GM10847 (cell line): ENCODE results near the gene MAGEC1.

Experiments
- POLR2A ChIP-seq: IDR thresholded peaks from 2 replicates; pipeline ENCODE4 v1.6.1; 2011; ENCODE audit not compliant: insufficient read length; ENCODE audit errors: extremely low read depth

MAGEC1 gene, protein sequence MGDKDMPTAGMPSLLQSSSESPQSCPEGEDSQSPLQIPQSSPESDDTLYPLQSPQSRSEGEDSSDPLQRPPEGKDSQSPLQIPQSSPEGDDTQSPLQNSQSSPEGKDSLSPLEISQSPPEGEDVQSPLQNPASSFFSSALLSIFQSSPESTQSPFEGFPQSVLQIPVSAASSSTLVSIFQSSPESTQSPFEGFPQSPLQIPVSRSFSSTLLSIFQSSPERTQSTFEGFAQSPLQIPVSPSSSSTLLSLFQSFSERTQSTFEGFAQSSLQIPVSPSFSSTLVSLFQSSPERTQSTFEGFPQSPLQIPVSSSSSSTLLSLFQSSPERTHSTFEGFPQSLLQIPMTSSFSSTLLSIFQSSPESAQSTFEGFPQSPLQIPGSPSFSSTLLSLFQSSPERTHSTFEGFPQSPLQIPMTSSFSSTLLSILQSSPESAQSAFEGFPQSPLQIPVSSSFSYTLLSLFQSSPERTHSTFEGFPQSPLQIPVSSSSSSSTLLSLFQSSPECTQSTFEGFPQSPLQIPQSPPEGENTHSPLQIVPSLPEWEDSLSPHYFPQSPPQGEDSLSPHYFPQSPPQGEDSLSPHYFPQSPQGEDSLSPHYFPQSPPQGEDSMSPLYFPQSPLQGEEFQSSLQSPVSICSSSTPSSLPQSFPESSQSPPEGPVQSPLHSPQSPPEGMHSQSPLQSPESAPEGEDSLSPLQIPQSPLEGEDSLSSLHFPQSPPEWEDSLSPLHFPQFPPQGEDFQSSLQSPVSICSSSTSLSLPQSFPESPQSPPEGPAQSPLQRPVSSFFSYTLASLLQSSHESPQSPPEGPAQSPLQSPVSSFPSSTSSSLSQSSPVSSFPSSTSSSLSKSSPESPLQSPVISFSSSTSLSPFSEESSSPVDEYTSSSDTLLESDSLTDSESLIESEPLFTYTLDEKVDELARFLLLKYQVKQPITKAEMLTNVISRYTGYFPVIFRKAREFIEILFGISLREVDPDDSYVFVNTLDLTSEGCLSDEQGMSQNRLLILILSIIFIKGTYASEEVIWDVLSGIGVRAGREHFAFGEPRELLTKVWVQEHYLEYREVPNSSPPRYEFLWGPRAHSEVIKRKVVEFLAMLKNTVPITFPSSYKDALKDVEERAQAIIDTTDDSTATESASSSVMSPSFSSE

DNA sequence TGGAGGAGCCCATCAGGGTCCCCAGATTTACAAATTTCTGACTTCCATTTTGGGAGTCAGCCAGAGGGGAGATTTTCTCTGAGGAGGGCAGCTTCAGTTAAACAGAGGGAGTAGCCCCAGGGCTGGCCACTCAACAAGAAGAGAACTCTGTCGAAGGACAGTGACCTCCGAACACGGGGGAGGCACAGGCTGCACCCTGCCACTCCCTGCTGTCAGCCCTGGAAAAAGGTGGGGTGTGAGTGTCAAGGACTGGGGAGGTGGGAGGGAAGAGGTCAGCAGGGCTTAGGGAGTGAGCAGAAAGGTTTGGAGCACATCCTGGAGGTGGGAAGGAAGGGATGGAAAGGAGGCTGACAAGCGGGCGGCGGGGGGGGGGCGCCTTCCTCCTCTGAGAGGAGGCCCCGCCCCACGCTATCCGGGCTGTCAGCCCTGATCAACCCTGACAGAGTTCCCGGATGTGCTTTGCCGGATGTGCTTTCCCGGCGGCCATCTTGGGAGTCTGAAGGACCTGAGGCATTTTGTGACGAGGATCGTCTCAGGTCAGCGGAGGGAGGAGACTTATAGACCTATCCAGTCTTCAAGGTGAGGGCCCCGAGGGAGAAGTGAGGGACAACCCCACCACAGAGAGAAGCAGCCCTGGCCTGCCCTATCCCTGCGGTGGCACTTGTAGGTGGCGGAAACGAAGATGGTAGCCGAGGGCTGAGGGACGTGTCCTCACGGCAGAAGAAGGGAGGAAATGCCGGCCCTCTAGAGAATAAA is at the start of gene MAGEC1:
Gene MAGEC1, plus strand, starts transcription at position 495 of the 756 bp plus-strand sequence. CDS start 1,179 bp downstream, outside the sequence.
- TF ChIP-seq POLR2A: no peak

DNA sequence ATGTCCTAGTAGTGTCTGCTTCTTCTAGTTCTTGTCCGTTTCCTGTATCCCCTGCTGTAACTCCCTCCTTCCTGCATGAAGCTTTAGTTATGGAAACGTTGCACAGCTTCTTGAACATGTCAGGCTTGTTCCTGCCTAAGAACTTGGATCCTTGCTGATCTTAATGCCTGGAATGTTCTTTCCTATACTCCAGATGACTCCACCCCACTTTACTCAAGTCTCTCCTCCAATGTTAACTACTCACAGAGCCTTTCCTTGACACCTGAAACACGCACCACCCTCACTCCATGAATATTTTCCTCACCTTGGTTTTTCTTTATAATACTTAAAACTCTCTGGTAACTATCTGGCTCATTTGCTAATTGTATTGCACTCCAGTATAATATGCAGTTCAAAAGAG is 46.2 kb upstream of the MAGEC1 start:
- no peak for TF ChIP-seq POLR2A

DNA sequence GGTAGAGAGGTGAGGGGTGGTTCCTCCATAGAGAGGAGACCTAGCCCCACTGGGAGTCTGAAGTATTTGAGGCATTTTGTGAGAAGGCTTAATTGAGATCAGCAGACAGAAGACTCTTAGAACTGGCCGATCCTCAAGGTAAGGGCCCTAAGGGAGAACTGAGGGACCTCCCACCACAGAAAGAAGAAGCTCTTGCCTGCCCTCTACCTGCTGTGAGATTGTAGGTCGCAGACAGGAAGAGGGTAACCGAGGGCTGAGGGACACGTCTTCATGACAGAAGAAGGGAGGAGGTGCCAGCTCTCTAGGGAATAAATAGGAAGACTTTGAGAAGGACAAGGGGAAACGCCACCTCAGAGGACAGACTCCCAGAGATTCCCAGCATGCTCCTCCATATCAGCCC is 24.1 kb upstream of the MAGEC1 start:
- TF ChIP-seq POLR2A: no peak

DNA sequence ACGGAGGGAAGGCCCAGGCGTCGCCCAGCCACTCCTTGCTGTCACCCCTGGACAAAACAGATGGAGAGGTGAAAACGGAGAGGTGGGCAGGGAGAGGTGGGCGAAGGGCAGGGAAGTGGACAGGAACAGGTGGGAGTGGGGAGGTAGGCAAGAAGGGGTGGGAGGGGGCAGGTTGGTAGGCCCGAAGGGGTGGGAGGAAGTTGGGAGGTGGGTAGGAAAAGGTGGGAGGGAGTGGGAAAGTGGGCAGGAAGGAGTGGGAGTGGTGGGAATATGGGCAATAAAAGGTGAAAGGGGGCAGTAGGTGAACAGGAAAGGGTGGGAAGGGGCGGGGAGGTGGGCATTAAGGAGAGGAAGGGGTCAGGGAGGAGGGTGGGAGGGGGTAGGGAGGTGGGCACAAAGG is 9.0 kb upstream of the MAGEC1 start:
- no peak for TF ChIP-seq POLR2A

DNA sequence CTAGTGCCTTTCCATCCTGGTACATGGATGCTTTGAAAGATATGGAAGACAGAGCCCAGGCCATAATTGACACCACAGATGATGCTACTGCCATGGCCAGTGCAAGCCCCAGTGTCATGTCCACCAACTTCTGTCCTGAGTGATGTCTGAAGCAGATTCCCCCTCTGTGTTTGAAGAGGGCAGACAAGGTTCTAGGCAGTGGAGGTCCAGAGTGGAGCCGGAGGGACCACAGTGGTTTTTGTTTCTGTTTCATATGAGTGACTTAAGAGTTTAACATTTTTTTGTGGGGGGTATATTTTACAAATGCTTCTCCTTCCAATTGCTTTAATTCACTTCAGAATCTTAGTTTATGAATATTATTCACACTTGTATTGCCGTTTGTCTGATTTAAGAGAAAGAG is 6.0 kb upstream of the MAGEC1 start:
- no peak for TF ChIP-seq POLR2A

DNA sequence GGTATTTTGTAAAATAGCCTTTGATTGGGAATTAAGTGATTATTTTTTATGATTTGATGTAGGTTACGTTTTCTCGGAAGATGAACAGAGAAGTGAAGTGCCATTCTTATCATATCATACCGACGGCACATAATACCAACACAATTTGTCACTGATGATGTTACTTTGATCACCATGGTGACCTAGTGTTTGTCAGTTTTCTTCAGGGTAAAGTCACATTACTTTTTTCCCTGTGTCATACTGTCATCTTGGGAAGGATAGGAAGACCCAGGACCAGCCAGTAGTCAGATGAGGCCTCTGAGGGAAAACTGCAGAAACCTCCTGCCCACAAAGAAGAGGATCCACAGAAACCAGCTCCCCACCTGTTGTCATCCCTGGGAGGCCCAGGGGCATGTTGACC is 1.3 kb upstream of the MAGEC1 start:
- TF ChIP-seq POLR2A: no peak

DNA sequence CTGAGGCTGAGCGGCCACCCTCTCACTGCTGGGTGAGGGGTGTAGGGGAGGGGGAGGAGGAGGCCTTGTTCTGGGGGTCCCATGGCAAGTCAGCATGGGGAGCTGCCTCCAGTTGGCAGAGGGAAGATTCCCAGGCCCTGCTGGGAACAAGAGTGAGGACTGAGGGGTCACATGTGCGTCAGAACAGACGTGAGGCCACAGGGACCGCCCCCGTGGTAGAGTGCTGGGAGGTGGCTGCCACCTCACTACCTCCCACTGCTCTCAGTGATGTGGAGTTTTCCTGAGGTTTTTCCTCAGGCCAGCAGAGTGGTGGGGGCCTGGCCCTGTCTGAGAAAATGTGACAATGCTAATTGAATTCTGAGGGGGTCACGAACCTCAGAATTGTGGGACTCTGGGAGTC is 568 bp downstream of the MAGEC1 start:
- TF ChIP-seq POLR2A: no peak

DNA sequence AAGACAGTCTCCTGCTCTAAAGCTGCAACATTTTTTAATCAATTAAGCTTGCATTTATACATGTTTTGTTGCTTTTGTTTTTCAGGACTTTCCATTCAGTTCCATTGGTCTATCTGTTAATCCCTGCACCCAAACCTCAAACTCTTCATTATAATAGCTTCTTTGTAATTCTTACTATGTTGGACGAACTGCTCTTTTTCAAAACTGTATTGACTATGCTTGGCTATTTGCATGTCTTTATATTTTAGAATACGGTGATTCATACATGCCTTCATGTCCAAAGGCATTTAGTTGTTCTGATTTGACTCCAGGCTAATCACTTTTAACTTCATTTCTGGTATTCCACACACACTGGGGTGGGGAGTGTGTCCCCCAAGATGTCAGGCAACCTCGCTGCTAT is 14.1 kb downstream of the MAGEC1 start:
- no peak for TF ChIP-seq POLR2A

DNA sequence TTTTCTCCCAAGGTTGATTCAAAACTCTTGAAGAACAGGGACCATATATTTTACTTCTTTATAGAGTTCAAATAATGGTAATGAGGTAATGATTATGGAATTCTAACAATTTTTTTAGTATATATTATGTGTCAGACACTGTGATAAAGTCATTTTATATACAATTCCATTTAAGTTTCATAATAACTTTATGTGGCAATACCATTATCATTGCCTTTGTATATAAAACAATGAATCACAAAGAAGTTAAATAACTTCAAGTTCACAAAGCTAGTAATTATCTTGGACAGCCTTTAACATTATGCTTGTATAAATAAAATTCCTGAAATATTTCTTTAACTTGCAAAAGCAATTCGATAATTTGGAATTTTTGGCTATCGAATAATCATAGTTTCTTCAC is 20.6 kb downstream of the MAGEC1 start:
- no peak for TF ChIP-seq POLR2A

DNA sequence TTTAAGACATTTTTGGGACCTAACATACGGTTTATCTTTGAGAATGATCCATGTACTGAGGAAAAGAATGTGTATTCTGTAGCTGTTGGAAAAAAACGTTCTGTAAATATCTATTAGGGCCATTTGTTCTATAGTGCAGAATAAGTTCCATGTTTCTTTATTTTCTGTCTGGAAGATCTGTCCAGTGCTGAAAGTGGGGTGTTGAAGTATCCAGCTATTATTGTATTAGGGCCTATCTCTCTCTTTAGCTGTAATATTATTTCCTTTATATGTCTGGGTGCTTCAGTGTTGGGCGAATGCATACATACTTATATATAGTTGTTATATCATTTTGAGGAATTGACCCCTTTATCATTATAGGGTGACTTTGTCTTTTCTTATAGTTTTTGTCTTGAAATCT is 24.7 kb downstream of the MAGEC1 start:
- no peak for TF ChIP-seq POLR2A

DNA sequence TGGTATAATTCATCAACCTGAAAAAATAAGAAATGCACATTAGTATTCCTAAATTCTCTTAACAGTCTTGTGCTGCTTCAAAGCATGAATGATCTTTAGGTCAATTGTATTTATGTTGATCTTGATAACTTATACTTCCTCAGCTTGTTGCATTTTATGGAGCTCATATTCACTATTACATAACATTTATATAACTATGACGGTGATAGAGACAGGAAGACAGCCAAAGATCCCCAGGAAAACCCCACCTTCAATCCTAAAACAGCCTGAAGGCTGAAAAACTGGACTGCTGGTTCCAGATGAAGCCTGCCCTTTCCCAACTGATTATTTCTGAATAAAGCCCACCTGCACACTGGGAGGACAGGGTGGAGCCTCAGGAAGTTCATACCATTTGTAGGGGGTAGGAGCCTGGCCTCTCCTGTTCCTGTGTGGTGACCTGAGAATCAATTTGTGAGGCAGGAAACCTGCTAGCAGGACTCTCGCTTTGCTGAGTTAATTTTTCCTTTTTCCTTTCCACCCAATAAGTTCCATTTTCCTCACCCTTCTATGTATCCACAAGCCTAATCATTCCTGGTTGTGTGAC is 30.5 kb downstream of the MAGEC1 start:
- no peak for TF ChIP-seq POLR2A

DNA sequence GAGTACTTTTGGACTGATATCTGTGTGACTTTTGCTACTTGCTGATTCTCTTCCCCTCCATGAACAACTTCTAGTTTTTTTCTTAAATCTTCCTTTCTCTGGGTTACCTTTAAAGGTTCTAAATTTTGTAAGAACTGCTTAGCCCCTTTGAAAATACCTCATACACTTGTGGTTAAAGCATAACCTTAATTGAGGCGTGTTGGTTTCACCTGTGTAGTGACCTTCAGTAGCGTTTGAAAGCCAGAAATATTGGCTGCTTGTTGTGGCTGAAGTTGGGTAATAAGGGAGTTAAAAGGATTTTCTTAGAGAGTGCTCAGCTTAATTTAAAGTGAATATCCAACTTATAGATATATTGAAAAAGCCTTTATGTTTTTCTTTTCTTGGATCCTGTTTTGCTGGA is 32.0 kb downstream of the MAGEC1 start:
- no peak for TF ChIP-seq POLR2A

DNA sequence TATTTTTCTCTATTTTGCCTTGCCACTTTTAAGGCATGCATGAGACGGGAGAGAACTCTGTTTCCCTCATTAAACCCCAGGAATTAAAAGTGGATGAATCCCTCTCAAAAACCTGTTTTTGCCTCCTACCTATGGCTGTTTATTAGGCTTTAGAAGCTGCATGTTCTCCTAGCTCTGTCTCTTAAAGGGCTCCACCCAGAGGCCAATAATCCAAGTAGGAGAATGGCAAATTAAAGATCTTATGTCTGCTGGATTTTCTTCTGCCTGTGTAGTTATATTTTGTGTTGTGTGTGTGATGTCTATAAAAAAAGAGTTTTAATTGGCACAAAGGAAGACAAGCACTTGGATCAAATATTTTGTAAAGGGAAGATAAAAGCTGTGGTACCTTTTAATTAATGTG is 32.4 kb downstream of the MAGEC1 start:
- no peak for TF ChIP-seq POLR2A

DNA sequence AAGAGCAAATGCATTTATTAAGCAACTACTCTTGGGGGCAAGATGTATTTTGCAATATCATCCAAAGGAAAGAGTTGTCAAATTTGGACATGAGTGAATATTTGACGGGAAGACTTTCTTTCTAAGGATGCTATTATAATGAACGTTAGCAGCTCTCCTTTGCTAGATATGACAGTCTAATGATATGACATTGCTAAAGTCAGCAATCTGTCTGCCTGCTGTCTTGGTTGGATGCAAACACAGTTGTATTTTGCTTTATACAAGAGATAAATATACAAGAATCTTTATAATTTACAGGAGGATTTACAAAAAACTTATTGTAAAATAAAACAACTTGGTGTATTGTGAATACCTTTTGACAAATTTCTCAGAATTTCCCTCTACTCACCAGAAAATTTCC is 37.5 kb downstream of the MAGEC1 start:
- no peak for TF ChIP-seq POLR2A

DNA sequence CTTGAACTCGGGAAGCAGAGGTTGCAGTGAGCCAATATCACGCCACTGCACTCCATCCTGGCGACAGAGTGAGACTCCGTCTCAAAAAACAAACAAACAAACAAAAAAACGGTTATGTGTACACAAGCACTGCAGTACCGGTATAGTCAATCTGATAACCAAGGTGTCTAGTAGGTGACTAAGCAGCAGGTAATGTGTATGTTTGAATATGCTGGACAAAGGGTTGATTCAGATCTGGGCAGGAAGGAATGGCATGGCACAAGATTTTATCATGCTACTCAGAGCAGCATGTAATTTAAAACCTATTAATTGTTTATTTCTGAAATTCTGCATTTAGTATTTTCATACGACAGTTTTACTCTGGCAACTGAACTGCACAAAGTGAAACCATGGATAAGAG is 41.7 kb downstream of the MAGEC1 start:
- no peak for TF ChIP-seq POLR2A

DNA sequence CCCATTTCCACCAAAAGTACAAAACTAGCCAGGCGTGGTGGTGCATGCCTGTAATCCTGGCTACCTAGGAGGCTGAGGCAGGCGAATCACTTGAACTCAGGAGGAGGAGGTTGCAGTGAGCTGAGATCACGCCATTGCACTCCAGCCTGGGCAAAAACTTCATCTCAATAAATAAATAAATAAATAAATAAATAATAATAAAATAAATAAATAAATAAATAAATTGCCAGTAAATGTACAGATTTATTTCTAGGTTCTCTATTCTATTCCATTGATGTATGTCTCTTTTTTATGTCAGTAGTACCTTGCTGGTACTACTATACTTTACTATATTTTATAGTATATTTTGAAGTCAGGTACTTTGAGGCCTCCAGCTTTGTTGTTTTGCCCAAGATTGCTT is 43.7 kb downstream of the MAGEC1 start:
- TF ChIP-seq POLR2A: no peak
